Keratinocyte (primary cell): ENCODE measurements around the gene OVOL1.

ENCODE experiments used
- CTCF ChIP-seq, 3 experiments: IDR thresholded peaks in 1 of 3; conservative IDR thresholded peaks in 1 of 3; optimal IDR thresholded peaks in 1 of 3; 2 replicates in 2 of 3; 3 replicates in 1 of 3; pipeline versions ENCODE3 to v1.5.1; 2011; ENCODE audit warnings: low read length in 3 of 3, mild to moderate bottlenecking in 3 of 3, moderate library complexity in 2 of 3, control low read depth in 1 of 3, inconsistent platforms in 1 of 3; ENCODE audit not compliant: insufficient read depth in 2 of 3; ENCODE audit errors: extremely low read depth in 1 of 3
- EZH2 ChIP-seq: IDR thresholded peaks from one replicate; pipeline ENCODE4 v1.6.1; 2012; ENCODE audit warnings: inconsistent platforms, mild to moderate bottlenecking, low read length, moderate library complexity

DNA sequence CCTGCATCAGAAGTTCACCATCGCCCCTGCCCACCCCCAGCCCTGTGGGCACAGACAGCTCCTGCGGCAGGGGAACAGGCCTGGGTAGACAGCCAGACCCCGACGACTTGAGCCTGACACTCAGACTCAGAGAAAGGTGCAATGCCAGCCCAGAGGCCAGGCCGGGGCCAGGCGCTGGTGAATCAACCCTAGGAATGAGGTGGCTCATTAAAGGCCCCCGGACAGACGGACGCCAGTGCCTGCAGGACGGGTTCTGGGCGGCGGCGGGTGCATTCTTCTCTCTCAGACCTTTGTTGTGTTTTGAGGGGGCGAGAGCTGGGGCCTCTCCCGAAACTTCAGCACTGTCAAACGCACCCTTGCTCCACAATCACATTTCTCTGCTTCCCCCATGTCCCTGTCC is 5.6 kb downstream of the OVOL1 start:
- no peak for TF ChIP-seq CTCF (optimal IDR thresholded peaks at IDR 0.05 in 1 of 3, IDR thresholded peaks at IDR 0.05 in 1 of 3, conservative IDR thresholded peaks at IDR 0.05 in 1 of 3; ENCODE audit: extremely low read depth in 1 of 3, insufficient read depth in 2 of 3, low read length in 3 of 3)
- no peak for TF ChIP-seq EZH2
